MCF 10A (cell line): ENCODE data around the gene CRACR2B. TPM values are rescaled to one million over a fixed set of nuclear protein-coding genes. Genes with fewer than 3 reads are reported as not detected.

Experiments
- BruUV-seq: library from RNA; stranded (reverse); fragments of 400-500 nt; replicated peaks from 2 replicates; lab custom pipeline; 2021; lab: Mats Ljungman, UMichigan
- CTCF ChIA-PET: fragments of 300-600 bp; sonication (Branson Sonifier 250); formaldehyde crosslinking; extraction: SDS; loops from one replicate; lab custom pipeline; 2021; ENCODE audit warnings: antibody characterized with exemption, inconsistent platforms; lab: Yijun Ruan, JAX
- POLR2A ChIA-PET: fragments of 300-600, 350-650 bp; sonication (Branson Sonifier 250); formaldehyde crosslinking; extraction: SDS; loops from one replicate; lab custom pipeline; 2020; ENCODE audit warnings: antibody characterized with exemption, inconsistent platforms; lab: Yijun Ruan, JAX
- DNase-seq: peaks from one replicate; pipeline ENCODE4 v3.0.0-alpha.2; 2018; ENCODE audit not compliant: unreplicated experiment
- H3K27ac Mint-ChIP-seq: one replicate; pipeline ENCODE4 v1.8.0; 2022; ENCODE audit warnings: mild to moderate bottlenecking, low read depth, mixed read lengths; ENCODE audit not compliant: unreplicated experiment
- H3K27me3 Mint-ChIP-seq: one replicate; pipeline ENCODE4 v1.8.0; 2022; ENCODE audit warnings: mixed read lengths; ENCODE audit not compliant: insufficient read depth, unreplicated experiment
- H3K36me3 Mint-ChIP-seq: one replicate; pipeline ENCODE4 v1.8.0; 2022; ENCODE audit warnings: mild to moderate bottlenecking, moderate library complexity, mixed read lengths; ENCODE audit not compliant: insufficient read depth, unreplicated experiment
- H3K4me1 Mint-ChIP-seq: one replicate; pipeline ENCODE4 v1.8.0; 2022; ENCODE audit warnings: mixed read lengths; ENCODE audit not compliant: insufficient read depth, unreplicated experiment
- H3K4me3 Mint-ChIP-seq: one replicate; pipeline ENCODE4 v1.8.0; 2022; ENCODE audit warnings: mild to moderate bottlenecking, moderate library complexity, mixed read lengths; ENCODE audit not compliant: unreplicated experiment
- H3K9me3 Mint-ChIP-seq: one replicate; pipeline ENCODE4 v1.8.0; 2022; ENCODE audit warnings: mixed read lengths; ENCODE audit not compliant: unreplicated experiment
- CTCF ChIP-seq: fragments of 200-600 bp; IDR thresholded peaks from one replicate; pipeline ENCODE4 v1.8.0; 2022; ENCODE audit warnings: antibody characterized with exemption, mild to moderate bottlenecking; ENCODE audit not compliant: unreplicated experiment
- intact Hi-C: fragments of 100-400 bp; cut with micrococcal nuclease; formaldehyde crosslinking; loops from 2 replicates; pipeline ENCODE4 v1.14.1; 2022
- total RNA-seq: library from RNA; stranded (reverse); gene quantifications from 2 replicates; pipeline ENCODE4 v1.2.3, GENCODE V29; 2022

CRACR2B gene
- total RNA-seq, 1 experiment from 2014 or later, result 1.2 TPM

GRCh38 chr11:833849-834311 lies 6.2 kb downstream of the CRACR2B start:
- Mint-ChIP-seq H3K27ac (peak overlapping the region; percentile 94), H3K9me3 (no peaks in the 10 kb centered on the region), H3K4me1 (peaks cover 21% of the 10 kb centered on the region), H3K36me3 (peaks cover 53% of the 10 kb centered on the region), H3K4me3 (peak overlapping the region; percentile 81), H3K27me3 (no peaks in the 10 kb centered on the region)
- CTCF ChIA-PET, result interaction anchor here (0.7 to 1.6 kb wide), 3 partner anchors 10 to 86 kb away, joined by 3 to 6 read pairs (median 3); no protein-coding TSS in a partner anchor
- no peak for TF ChIP-seq CTCF
- peak; percentile 57 for DNase-seq
- intact Hi-C loops, result loop anchor here (1.0 kb wide), 1 partner anchor 15 kb away; no protein-coding TSS in a partner anchor
- no TSS peak for BruUV-seq
- POLR2A ChIA-PET, result interaction anchor here (0.6 to 11.4 kb wide), 22 partner anchors 9 to 300 kb away, joined by 3 to 274 read pairs (median 6); partner anchors contain the start of genes EPS8L2, GATD1, PHRF1 and PIDD1

GRCh38 chr11:834371-835316 lies 6.9 kb downstream of the CRACR2B start:
- Mint-ChIP-seq H3K36me3 (peaks cover 60% of the 10 kb centered on the region), H3K9me3 (no peaks in the 10 kb centered on the region), H3K4me3 (peak overlapping the region; percentile 81), H3K27ac (peak overlapping the region; percentile 94), H3K4me1 (peaks cover 24% of the 10 kb centered on the region), H3K27me3 (no peaks in the 10 kb centered on the region)
- intact Hi-C loops, result loop anchor here (1.0 kb wide), 1 partner anchor 15 kb away; no protein-coding TSS in a partner anchor
- no peak for TF ChIP-seq CTCF
- ChIA-PET CTCF (interaction anchor here (0.8 to 1.6 kb wide), 4 partner anchors 10 to 87 kb away, joined by 3 to 6 read pairs (median 4); no protein-coding TSS in a partner anchor), POLR2A (interaction anchor here (0.7 to 11.4 kb wide), 21 partner anchors 9 to 301 kb away, joined by 3 to 274 read pairs (median 6); partner anchors contain the start of genes EPS8L2, PHRF1, PIDD1 and PNPLA2)
- DNase-seq, result peak; percentile 92
- TSS peak; percentile 59 for BruUV-seq

- Mint-ChIP-seq H3K9me3 (no peaks in the 10 kb centered on the region), H3K36me3 (peaks cover 77% of the 10 kb centered on the region), H3K27me3 (no peaks in the 10 kb centered on the region), H3K4me3 (no peak overlapping the region), H3K4me1 (peaks cover 33% of the 10 kb centered on the region), H3K27ac (no peak overlapping the region)
- no TSS peak for BruUV-seq
- TF ChIP-seq CTCF, result no peak
- ChIA-PET CTCF (no interaction called here), POLR2A (interaction anchor here (0.6 to 11.4 kb wide), 5 partner anchors 7 to 1678 kb away, joined by 3 to 274 read pairs (median 3); partner anchors contain the start of gene PNPLA2)
- intact Hi-C loops, result no loop called here
- DNase-seq, result no peak
These were observed 8.6 kb downstream of the CRACR2B start for GRCh38 chr11:836274-836673.

GRCh38 chr11:836700-837099 lies 9.0 kb downstream of the CRACR2B start:
- POLR2A ChIA-PET, result interaction anchor here (0.6 to 11.4 kb wide), 6 partner anchors 8 to 1677 kb away, joined by 3 to 274 read pairs (median 3); partner anchors contain the start of gene PNPLA2
- Mint-ChIP-seq H3K27me3 (no peaks in the 10 kb centered on the region), H3K36me3 (peaks cover 80% of the 10 kb centered on the region), H3K9me3 (no peaks in the 10 kb centered on the region), H3K27ac (no peak overlapping the region), H3K4me3 (no peak overlapping the region), H3K4me1 (peaks cover 30% of the 10 kb centered on the region)
- no TSS peak for BruUV-seq
- CTCF ChIA-PET, result no interaction called here
- intact Hi-C loops, result no loop called here
- TF ChIP-seq CTCF, result no peak
- no peak for DNase-seq
